Heart right ventricle (tissue), 16 donors: ENCODE results near the gene CTNNAL1. TPM values are rescaled to one million over a fixed set of nuclear protein-coding genes. Genes with fewer than 3 reads are reported as not detected.

Experiments
- ATAC-seq, 8 donors: fragments of 200-7000 bp; cut with Tn5 transposase; one replicate each; pipeline ENCODE4 v1.9.1; 2020; ENCODE audit warnings: mild to moderate bottlenecking in 8 of 8, moderate library complexity in 8 of 8, moderate number of reproducible peaks in 1 of 8
- DNase-seq, 2 donors: peaks; one replicate each; pipeline ENCODE4 v3.0.0-alpha.2; 2020
- H3K27ac ChIP-seq, 10 donors: fragments of 200-600 bp; sonication (generic) in 2 of 10; one replicate each; pipeline versions ENCODE4 v1.5.0 to v1.8.0; 2020 to 2022; ENCODE audit warnings: mild to moderate bottlenecking in 3 of 10
- H3K27me3 ChIP-seq, 7 donors: fragments of 200-600 bp; one replicate each; pipeline ENCODE4 v1.8.0; 2021 to 2022; ENCODE audit warnings: mild to moderate bottlenecking in 2 of 7
- H3K36me3 ChIP-seq, 9 donors: fragments of 200-600 bp; sonication (generic) in 1 of 9; one replicate each; pipeline versions ENCODE4 v1.5.0 to v1.8.0; 2020 to 2022; ENCODE audit warnings: mild to moderate bottlenecking in 2 of 9
- H3K4me1 ChIP-seq, 9 donors: fragments of 200-600 bp; sonication (generic) in 1 of 9; one replicate each; pipeline versions ENCODE4 v1.5.0 to v1.8.0; 2020 to 2022; ENCODE audit warnings: mild to moderate bottlenecking in 4 of 9
- H3K4me3 ChIP-seq, 10 donors: fragments of 200-600 bp; sonication (generic) in 2 of 10; one replicate each; pipeline versions ENCODE4 v1.5.0 to v1.8.0; 2020 to 2022; ENCODE audit warnings: mild to moderate bottlenecking in 7 of 10, moderate library complexity in 2 of 10
- H3K9me3 ChIP-seq, 11 donors: fragments of 200-600 bp in 10 of 11; sonication (generic) in 2 of 11; one replicate each; pipeline versions ENCODE4 v1.5.0 to v1.8.0; 2013 to 2022; ENCODE audit warnings: mild to moderate bottlenecking in 2 of 11, control low read depth in 1 of 11, moderate library complexity in 1 of 11
- CTCF ChIP-seq, 9 donors: fragments of 200-600 bp; sonication (generic) in 2 of 9; IDR thresholded peaks; one replicate each; pipeline versions ENCODE4 v1.5.0 to v1.8.0; 2021 to 2022; ENCODE audit warnings: antibody characterized with exemption in 9 of 9, mild to moderate bottlenecking in 5 of 9, moderate library complexity in 1 of 9
- WGBS, 2 donors: extraction: QIAGEN DNeasy Blood & Tissue Kit; methylation state at CpG; one replicate each; pipeline ENCODE4 v1.1.7; 2013; ENCODE audit warnings: inconsistent platforms in 1 of 2; 5-methylcytosine and 5-hydroxymethylcytosine counted together
- intact Hi-C, 10 donors: fragments of 100-400 bp; cut with DNase I; formaldehyde crosslinking; loops; one replicate each; pipeline versions ENCODE4 v1.11.1 to v1.14.2; 2022
- polyA plus RNA-seq, 2 donors: library from polyadenylated mRNA; stranded (reverse); fragments of 200-250 nt; gene quantifications; one replicate each; pipeline ENCODE4 v1.2.3, GENCODE V29; 2013
- total RNA-seq, 10 donors: library from RNA; stranded (reverse); fragmentation: NEBNext Ultra II Directional in 3 of 10; extraction: Animal tissue kit (Norgen Biotek cat#: 25700) in 3 of 10; gene quantifications; one replicate each; pipeline versions ENCODE4 v1.2.1 to v1.2.4, GENCODE V29; 2021 to 2023
- donor health status: Arrhythmogenic right ventricular cardiomyopathy.
- donor health status: ischemic (EF 13 %, LVEDD 7.1; RV severe dilation, severe dysfunction).
- donor health status: healthy with polysubstance abuse.
- donor health status: DM: no; HTN: yes; CAD: no.
- donor health status: DM: no; HTN: no; CAD: no.
- donor health status: ischemic (EF 25% LVEDD 6.9; RV normal size, moderate dysfunction).
- donor health status: ischemic (EF 25% LVEDD 5.7; RV mildly dilated, moderate dysfunction).
- donor health status: healthy.
- donor health status: DM: yes; HTN: yes; CAD: no.
- donor health status: Ischemic cardiomyopathy.
- donor health status: ischemic (EF 35%, LVEDD 5.7; RV mildly dilated, moderate dysfunction).
- donor health status: nonischemic (EF 11% LVEDD 7.7; RV severe dilation, severe dysfunction).
- donor health status: DM: yes; HTN: yes; CAD: no.
- donor health status: PGD.
- donor health status: ischemic (EF 29% LVEDD 5.4; RV normal size, mild dysfunction).
- donor health status: nonischemic (EF 23%, LVEDD 6.1; RV moderate dilation, normal function).

The CTNNAL1 gene
- total and polyA plus RNA-seq, 12 donors = 42.7 to 115 (median 63.2) TPM

- WGBS, 2 donors = 77 to 80% methylated on average over 4 of the region's 4 CpGs
- ATAC-seq (no peak), DNase-seq (no peak)
- Histone ChIP-seq H3K9me3 (peaks cover 0 to 12% (median 0%) of the 10 kb centered on the region in 11 donors), H3K27me3 (no peaks in the 10 kb centered on the region), H3K36me3 (peaks cover 0 to 71% (median 5%) of the 10 kb centered on the region in 9 donors), H3K27ac (peak overlapping the region in 1 of 10 donors; percentile 8), H3K4me3 (no peak overlapping the region), H3K4me1 (peaks cover 0 to 19% (median 17%) of the 10 kb centered on the region in 9 donors)
- intact Hi-C loops = loop anchor here in 1 of 10 donors (10.0 kb wide), 1 partner anchor 95 kb away; no protein-coding TSS in a partner anchor
- no peak for TF ChIP-seq CTCF (IDR thresholded peaks at IDR 0.05)
Measured at GRCh38 chr9:109039539-109039938, 26.2 kb upstream of the CTNNAL1 start.

- H3K4me3 ChIP-seq = no peak overlapping the region
- intact Hi-C loops = loop anchor here in 1 of 10 donors (10.0 kb wide), 1 partner anchor 93 kb away; no protein-coding TSS in a partner anchor
- H3K36me3 ChIP-seq = peaks cover 0 to 72% (median 3%) of the 10 kb centered on the region in 9 donors
- no peak for TF ChIP-seq CTCF (IDR thresholded peaks at IDR 0.05)
- peaks cover 0 to 12% (median 0%) of the 10 kb centered on the region in 11 donors for H3K9me3 ChIP-seq
- ATAC-seq (no peak), DNase-seq (no peak)
- H3K27ac ChIP-seq = peak overlapping the region in 1 of 10 donors; percentile 23
- H3K27me3 ChIP-seq = no peaks in the 10 kb centered on the region
- WGBS, 2 donors = 61 to 93% methylated on average over 4 of the region's 4 CpGs
- peaks cover 0 to 26% (median 17%) of the 10 kb centered on the region in 9 donors for H3K4me1 ChIP-seq
Measured at GRCh38 chr9:109037946-109038715, 24.8 kb upstream of the CTNNAL1 start.

- H3K27ac ChIP-seq = peak overlapping the region in 9 of 10 donors; percentile 22 to 72 (median 55)
- DNase-seq (no peak), ATAC-seq (peak in 5 of 8 donors; percentile 28 to 49 (median 39))
- H3K4me1 ChIP-seq = peaks cover 0 to 26% (median 17%) of the 10 kb centered on the region in 9 donors
- no peak overlapping the region for H3K4me3 ChIP-seq
- intact Hi-C loops = loop anchor here in 1 of 10 donors (10.0 kb wide), 1 partner anchor 92 kb away; no protein-coding TSS in a partner anchor
- no peak for TF ChIP-seq CTCF (IDR thresholded peaks at IDR 0.05)
- WGBS, 2 donors = 73 to 77% methylated on average over 6 of the region's 6 CpGs
- no peaks in the 10 kb centered on the region for H3K27me3 ChIP-seq
- peaks cover 0 to 72% (median 5%) of the 10 kb centered on the region in 9 donors for H3K36me3 ChIP-seq
- H3K9me3 ChIP-seq = peaks cover 0 to 4% (median 0%) of the 10 kb centered on the region in 11 donors
Measured at GRCh38 chr9:109036744-109037680, 23.7 kb upstream of the CTNNAL1 start.
